Left ventricle myocardium superior (tissue), 1 donor: ENCODE results near the gene C7orf33. TPM values are rescaled to one million over a fixed set of nuclear protein-coding genes. Genes with fewer than 3 reads are reported as not detected.

Experiments used
- total RNA-seq: library from RNA; stranded (reverse); fragmentation: NEBNext Ultra II Directional; extraction: Animal tissue kit (Norgen Biotek cat#: 25700); gene quantifications from one replicate; pipeline ENCODE4 v1.2.1, GENCODE V29; 2021
- donor health status: DM: no; HTN: yes; CAD: no; lungs with severe emphysema.

Gene C7orf33
- total RNA-seq, 1 donor from 2014 or later = not detected

Other genes starting within 250 kb of the C7orf33 start
- 48.7 TPM for gene CUL1, start 108.1 kb downstream of the C7orf33 start, total RNA-seq